ENCODE data around the gene FHOD3.

- TF ChIP-seq CTCF (IDR thresholded peaks at IDR 0.05) (no peak), EZH2 (IDR thresholded peaks at IDR 0.05; ENCODE audit: borderline replicate concordance, insufficient read depth, low read depth, low read length, poor library complexity, severe bottlenecking) (no peak)
Measured at GRCh38 chr18:36530676-36531405, 233.3 kb downstream of the FHOD3 start.

Measured in B cell (primary cell).